COR-L47 (cell line): ENCODE results near the gene ADGRV1.
"Not testable (repeated sequence)": the region's sequence is repeated elsewhere in the genome, so short reads cannot be mapped to it uniquely, and the experiment has no call there.

Experiments used
- DNase-seq: peaks from one replicate; lab custom pipeline; 2025; lab: John Stamatoyannopoulos, UW

Gene ADGRV1

DNA sequence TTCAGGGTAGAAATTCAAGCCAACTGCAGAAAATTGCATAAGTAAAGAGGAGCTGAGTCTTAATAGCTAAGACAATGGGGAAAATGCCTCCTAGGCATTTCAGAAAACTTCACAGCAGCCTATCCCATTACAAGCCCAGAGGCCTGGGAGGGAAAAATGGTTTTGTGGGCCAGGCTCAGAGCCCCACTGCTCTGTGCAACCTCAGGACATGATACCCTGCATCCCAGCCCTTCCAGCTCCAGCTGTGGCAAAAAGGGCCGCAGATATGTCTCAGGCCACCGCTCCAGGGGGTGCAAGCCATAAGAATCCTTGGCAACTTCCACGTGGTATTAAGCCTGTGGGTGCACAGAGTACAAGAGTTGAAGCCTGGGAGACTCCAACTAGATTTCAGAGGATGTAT lies 437.5 kb downstream of the ADGRV1 start:
- no peak for DNase-seq

DNA sequence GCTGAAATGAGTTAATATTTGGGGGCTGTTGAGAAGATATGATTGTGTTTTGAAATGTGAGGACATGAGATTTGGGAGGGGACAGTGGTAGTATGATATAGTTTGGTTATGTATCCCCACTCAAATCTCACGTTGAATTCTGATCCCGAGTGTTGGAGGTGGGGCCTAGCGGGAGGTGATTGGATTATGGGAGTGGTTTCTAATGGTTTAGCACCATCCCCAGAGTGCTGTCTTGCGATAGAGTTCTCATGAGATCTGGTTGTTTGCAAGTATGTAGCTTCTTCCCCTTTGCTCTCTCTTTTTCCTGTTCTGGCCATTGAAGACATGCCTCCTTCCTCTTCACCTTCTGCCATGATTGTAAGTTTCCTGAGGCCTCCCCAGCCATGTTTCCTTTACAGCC lies 438.5 kb downstream of the ADGRV1 start:
- DNase-seq, result no peak

DNA sequence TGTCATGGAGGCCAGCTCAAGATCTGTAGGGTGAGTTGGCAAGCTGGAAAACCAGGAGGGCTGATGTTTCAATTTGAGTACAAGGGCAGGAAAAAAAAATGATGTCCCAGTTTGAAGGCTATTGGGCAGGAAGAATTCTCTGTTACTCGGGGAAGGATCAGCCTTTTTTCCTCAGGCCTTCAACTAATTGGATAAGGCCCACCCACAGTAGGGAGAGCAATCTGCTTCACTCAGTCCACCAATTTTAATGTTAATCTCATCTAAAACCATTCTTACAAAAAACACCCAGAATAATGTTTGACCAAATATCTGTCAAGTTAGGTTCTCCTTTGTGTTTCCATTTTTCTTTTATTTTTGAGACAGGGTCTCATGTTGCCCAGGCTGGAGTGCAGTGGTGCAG lies 442.1 kb downstream of the ADGRV1 start:
- no peak for DNase-seq

DNA sequence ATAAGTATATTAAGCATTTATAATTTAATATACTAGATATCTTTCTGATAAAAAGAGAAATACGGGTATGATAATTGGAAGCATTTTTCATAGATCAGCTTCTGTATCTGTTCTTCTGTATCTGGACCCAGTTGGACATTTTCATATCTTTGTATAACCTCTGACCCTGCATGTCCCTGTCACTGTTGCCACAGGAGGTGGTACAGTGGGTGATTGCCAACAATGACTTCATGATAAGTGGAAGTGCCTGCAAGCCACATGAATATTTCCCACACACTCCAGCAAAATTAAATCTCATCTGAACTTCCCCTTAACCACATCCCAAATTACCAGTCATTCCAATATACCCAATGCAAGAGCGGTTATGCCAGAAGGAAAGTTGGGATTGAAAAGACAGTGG lies 448.1 kb downstream of the ADGRV1 start:
- DNase-seq, result no peak

DNA sequence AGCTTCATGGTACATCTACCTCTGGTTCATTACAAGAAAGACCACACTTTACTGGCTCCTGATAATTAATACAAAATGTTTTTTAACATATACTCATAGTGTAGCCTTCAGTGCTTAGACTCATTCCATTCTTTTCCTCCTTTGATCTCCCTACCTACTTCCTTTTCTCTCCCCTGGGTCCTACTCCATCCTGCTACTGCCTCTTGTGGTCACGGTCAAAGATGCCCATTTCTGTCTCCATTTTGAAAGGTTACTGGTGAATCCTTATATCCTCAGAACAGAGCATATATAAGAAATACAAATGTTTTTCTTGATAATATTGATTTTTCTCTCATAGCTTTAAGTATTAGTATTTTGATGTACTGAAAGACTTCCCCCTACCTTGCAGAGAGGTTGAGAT lies 448.7 kb downstream of the ADGRV1 start:
- no peak for DNase-seq

DNA sequence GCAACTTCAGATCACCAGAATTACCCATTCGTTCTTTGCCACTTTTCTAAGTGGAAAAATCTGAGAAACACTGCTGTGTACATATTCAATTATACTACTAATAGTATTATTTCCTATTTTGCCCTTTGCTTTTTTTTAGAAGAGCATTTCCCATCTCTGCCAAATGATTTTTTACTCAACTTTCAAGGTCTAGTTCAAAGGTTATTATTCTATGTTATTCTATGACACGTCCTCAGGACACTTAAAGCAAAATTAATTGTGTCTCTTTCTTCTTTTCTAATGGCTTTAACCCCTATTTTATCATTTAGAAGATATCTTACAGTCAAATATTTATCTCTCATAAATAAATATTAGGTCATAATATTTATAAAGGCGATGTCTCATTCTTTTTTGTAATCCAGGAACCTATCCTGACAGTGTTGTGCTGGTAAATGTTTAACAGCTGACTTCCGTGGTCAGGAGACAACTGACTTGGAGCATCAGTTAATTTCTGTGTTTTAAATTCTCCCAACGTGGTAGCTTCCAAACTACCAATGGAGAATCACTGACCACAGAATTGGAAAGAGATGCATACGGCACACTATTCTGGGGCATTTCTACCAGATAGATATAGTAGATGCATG lies 449.3 kb downstream of the ADGRV1 start:
- no peak for DNase-seq

DNA sequence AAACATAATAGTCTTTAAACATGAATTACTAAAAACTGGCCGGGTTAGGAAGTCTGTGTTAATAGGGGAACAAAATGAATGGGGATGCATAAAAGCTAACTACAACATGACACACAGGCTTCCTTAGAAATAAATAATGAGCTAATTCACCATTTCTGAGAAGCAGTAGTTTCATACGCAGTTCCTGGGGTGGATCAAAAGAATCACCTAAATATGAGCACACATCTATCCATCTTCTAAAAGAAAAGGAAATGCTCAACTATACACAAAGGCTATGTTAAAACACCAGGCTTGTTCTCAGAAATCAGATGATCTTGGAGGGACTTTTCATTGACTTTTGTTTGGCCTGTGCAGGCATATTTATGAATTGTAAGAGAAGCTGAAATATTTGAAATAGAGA lies 451.5 kb downstream of the ADGRV1 start:
- DNase-seq, result no peak

DNA sequence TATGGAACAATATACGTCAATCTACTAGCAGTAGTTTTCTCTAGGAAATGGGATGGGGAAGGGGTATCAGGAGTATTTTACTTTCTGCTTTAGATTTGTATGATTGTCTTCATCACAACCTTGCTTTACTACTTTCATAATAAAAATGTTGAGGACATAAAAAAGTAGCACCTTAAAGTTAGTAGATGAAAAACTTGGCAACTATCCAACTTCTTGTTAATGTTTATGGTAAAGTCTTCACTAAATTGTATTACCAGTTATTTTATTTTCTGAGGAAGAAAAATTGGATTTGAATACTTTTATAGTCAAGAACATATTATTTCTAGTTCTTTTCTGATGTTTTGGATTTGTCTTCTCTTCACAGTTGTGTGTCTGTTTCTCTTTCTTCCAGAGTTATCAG lies 452.4 kb downstream of the ADGRV1 start:
- no peak for DNase-seq

DNA sequence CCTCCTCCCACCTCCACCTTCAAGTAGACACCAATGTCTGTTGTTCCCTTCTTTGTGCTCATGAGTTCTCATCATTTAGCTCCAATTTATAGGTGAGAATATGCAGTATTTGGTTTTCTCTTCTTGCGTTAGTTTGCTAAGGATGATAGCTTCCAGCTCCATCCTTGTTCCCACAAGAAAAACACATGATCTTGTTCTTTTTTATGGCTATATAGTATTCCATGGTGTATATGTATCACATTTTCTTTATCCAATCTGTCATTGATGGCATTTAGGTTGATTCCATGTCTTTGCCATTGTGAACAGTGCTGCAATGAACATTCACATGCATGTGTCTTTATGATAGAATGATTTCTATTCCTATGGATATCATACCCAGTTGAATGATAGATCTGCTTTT lies 454.3 kb downstream of the ADGRV1 start:
- DNase-seq, result not testable (repeated sequence)

DNA sequence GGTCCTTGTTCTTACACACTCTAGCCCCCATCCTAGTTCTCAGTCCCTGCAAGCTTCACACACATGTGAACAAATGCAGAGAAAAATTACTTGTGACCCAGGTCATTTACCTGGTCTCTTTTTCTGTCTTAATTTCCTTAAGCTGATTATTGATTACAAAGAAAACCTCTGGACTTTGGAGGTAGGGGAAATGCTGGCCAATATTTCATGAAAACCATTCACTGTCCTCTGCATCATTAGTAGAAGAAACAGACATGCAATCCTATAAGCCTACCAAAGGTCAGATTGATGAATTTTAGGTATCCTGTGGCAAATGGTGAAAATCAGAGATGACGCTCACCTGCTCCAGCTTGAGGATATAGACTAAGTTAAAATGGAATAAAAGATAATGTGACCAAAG lies 457.7 kb downstream of the ADGRV1 start:
- DNase-seq, result no peak

DNA sequence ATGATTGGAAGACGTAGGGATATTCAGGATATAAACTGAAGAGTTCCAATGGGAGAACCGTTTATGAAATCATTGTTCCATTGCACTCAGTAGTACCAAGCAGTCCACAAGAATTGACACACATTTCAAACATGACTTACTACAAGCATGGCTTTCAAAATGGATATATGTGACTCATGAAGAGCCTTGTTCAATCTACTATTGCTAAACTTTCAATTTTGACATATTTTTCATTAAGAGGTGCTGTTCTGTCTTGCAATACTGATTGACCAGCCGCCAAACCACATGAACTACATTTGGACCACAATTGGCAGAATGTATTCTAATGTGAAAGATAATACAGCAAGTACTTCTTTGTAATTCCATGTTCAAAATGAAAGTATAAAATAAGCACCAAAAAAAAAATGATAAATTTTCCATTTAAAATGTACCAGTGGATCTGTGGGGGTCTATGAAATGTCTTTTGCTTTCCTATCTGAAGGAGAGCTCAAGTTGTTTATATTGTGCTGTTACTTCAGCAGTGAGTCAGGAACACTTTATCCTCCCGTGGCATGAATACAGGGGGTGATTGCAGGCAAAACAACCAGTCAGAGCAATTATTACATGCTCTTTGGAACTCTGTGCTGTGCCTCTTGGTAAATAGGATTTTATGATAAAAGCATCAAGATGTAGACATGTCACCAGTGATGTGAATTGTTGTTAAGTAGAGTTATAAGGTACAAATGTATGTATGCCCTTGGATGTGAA lies 458.5 kb downstream of the ADGRV1 start:
- DNase-seq, result no peak

DNA sequence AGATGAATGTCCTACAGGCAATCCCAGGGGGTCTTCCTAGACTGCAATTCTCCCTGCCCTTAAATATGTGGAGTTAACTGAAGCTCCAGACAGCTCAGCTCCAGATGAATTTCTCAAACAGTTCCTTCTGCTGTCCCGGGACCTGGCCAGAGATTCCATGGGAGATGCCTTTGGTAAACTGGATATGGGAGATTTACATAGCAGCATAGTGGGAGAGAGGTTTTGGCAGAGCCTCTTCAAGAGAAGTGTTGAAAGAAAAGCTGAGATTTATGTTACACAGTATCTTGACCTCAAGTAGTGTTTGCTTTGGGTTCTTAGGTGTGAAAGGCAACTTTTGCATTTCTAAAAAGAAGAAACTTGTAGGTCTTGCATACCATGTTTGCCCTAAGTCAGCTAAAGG lies 459.6 kb downstream of the ADGRV1 start:
- DNase-seq, result no peak

DNA sequence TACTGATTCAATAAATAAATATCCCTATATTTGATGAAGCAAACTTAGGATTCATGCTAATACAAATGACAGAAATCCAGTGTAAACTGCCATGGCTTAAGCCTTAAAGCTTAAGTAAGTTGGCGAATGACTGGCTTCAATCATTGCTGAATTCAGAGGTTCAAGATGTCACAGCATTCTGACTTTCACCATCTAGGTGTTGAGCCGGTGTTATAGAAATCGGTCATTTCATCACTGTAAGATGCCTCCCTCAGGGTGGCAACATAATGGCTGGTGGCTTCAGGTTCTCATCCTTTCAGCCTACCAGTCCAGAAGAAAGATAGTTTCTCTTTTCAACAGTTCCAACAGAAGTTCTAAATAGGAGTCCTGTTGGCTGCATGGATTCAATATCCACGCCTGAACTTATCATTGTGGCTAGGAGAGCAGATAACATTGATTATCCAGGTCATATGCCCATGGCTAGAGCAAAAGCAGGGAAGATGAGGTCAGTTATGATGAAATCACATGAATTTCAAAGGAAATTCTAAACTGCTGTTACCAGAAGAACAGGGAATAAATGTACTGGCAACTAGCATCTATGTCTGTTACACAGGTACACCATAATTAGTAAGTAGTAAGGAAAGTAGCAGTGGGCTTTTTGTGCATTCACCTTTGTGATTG lies 460.2 kb downstream of the ADGRV1 start:
- no peak for DNase-seq

DNA sequence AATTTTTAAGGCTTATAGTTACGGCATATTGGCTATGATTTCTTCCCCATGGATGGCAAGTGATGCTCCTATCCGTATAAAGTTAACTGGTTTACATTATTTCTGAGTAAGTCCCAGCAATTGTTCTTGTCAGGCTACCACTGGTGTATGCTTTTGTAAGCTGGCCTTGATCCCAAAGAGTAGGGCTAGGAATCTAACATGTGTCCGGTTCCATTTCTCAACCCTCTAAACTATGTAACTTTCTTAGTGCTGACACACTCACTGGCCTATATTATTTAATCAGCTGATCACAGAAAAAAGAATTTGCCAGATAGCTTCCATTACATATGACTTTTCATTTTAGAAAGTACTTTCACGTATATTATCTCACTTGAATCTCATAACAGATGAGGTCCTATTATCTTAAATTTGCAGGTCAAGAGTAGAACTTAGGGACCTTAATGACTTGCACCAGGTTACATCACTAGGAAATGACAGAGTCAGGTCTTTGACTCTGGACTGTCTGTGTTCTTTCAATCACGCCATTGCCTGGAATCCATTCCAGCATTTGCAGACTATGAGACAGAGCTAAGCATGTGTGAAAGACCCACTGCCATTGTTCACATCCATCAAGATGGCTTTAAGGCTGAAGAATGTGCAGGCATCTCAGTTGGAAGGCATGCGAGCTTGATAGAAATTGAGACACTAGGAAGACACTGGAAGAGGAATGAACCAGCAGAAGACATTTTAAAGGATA lies 461.6 kb downstream of the ADGRV1 start:
- no peak for DNase-seq

DNA sequence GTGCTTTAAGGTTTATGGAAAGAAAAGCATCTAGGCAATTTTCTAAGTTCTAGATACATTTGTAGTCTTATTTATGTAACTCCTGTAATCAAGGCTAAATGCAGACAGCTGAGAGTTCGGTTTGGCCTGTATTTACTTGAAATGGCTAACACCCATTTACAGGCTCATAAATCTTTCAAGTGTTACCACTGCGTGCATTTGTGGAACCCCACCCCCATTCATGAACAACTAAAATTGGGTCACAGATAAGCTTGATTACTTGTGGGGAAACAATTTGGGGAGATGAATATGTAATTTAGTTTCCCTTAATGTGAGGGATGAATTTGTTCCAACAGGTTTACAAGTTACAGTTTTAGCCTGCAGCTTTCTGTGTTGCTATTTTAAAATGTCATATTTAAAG lies 463.9 kb downstream of the ADGRV1 start:
- DNase-seq, result no peak

DNA sequence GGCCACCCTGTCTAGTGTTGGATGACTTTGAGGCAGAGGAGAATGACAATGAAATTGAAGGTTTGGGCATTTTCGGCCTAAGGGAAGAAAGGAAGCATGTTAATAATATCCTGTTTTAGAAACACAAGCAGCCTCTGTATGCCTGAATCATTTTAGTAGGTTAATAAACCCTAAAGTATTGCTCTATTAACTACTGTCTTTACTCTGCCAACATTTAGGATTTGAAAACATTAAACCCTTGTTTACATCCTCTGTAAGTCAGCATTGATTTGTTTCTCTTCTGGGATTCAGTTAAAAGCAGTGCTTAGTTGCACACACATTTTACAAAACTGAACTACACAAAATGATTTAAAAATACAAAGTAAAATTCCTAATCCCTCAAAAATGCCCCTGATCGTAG lies 465.6 kb downstream of the ADGRV1 start:
- DNase-seq, result no peak

DNA sequence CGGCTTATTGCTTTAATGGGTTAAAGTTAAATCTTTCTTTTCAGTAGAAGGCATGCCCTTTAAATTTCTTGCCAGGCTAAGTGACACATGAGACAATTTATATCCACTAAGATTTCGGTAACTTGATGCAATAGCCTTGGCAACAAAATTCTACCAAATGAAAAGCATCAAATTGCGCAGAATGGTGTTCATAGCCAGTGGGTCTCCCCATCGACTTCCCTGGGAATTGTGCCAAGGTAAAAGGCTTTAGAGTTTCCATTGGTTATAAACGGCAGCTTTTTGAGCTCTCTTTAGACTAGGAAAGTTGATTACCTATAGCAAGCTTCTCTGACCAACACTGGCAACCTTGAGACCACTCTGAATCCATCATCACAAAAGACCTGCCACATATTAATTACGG lies 466.1 kb downstream of the ADGRV1 start:
- DNase-seq, result no peak

DNA sequence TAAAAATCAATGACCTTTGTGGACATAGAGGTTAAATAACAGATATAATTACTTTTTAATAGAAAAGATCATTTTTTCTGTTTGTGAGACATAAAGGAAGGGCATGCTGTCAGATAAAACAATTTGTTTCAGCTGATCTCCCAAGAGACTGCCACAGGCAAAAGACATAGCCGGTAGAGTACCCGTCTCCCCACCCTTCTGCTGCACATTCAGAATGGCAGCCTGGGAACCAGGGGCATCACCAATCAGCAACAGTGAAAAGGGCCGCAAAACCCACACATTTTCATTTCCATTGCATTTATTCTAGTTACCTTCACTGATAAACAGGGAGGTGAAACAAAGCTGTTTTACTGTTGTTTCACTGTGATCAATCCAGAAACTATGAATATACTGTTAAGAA lies 466.9 kb downstream of the ADGRV1 start:
- no peak for DNase-seq

DNA sequence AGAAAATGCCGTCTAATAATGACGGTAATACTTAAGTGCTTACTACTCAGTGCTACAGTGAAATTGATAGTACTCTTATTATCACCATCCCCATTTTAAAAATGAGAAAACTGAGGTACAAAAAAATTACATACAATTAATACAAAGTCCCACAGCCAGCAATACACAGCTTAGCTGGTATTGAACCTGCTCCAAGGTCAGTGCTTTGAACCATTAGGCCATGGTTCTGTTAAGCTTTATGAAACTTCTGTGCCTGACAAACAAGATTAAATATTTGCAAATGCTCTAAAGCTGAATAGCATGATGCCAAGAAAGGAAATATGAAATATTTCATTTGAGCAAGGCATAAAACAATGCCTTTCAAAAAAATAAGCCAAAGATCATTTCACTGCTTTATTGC lies 467.4 kb downstream of the ADGRV1 start:
- no peak for DNase-seq

DNA sequence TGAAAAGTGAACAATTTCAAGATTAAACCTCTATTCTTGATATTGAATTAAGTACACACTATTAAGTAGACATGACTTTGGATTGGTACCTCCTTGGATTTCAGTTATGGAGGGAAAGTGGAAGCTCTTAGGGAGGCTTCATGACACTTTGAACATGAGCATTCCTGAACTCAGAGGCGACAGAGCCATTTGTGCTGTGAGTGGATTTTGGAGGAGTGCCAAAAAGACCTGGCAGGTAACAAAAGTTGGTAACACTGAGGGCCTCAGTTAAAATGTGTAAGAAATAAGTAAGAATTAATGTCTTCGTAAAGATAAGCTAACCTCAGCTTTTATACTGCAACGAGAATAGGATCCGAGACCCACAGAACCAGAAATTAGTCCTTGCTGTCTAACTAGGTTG lies 467.9 kb downstream of the ADGRV1 start:
- peak; percentile 24 for DNase-seq

DNA sequence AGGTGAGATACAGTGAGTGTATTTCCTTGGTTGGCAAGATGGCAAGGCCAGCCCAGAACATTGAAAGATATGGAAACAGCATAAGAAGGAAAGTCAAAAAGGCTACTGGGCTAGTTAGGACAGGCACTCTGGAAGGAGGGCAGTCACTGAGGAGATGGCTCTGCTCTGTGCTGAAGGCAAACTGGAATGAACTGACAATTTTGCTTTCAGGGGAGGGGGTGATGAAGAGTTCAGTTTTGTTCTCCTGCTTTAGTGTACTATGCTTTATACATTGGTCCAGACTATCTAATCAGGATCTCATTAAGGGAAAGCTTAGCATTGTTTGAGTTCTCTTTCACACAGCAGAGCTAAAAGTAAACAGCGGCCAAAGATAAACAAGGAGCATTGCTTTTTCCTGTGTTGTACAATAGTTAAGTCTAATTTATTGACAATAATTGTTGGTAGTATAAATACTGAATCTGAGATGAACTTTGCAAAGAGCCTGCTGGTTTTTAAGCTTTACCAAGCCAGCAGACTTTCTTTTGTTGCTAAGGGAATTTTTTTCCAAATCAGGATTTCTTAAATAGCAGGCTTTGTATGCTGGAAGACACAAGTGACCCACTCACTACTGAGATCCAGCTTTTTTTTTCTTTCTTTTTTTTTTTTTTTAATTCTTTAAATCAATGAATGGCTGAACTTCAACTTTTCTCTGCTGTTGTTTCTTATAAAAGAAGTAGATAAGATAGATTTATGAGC lies 469.0 kb downstream of the ADGRV1 start:
- peak; percentile 79 for DNase-seq

DNA sequence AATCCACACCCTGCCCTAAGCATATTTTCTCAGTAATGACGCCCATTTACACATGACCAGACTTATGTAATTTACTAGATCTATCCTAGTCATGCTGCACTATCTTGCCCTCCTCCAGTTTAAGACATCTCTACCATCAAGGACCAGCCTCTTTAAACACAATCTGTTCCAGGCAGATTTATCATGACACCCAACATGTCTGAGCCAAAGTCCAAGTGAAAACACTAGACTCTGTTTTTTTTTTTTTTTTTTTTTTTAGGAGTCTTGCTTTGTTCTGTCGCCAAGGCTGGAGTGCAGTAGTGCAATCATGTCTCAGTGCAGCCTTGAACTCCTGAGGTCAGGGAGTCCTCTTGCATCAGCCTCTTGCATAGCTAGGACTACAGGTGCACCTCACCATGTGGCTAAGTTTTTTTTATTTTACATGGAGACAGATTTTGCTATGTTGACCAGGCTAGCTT lies 469.9 kb downstream of the ADGRV1 start:
- DNase-seq, result no peak
